Sigmoid colon (tissue), 3 donors: ENCODE measurements around the gene PDE5A.

Experiments
- CTCF ChIP-seq, 4 experiments: fragments of 450-650 bp in 3 of 4; fragments of 200-600 bp in 1 of 4; IDR thresholded peaks; one replicate each; pipeline ENCODE4 v1.5.1; 2016 to 2019; ENCODE audit warnings: antibody characterized with exemption in 4 of 4, mild to moderate bottlenecking in 3 of 4, moderate library complexity in 2 of 4
- POLR2A ChIP-seq, 2 donors: fragments of 450-650 bp; IDR thresholded peaks; one replicate each; pipeline ENCODE4 v1.6.1; 2016; ENCODE audit warnings: antibody characterized with exemption in 2 of 2, mild to moderate bottlenecking in 2 of 2, moderate library complexity in 2 of 2

- TF ChIP-seq POLR2A (IDR thresholded peaks at IDR 0.05), result no peak
- TF ChIP-seq CTCF (IDR thresholded peaks at IDR 0.05), result no peak
These were observed 105.2 kb downstream of the PDE5A start for GRCh38 chr4:119523399-119523798.
